Ovary (tissue), 9 donors: Measurements from ENCODE around the gene KIF26A. TPM values are rescaled to one million over a fixed set of nuclear protein-coding genes. Genes with fewer than 3 reads are reported as not detected.
A peak's percentile ranks its signal among the peaks of the same experiment; 100 is the strongest.

Experiments used
- DNase-seq, 5 donors: peaks; one replicate each; pipeline ENCODE4 v3.0.0-alpha.2; 2019 to 2020
- H3K27ac ChIP-seq, 2 donors: fragments of 200-600 bp; one replicate each; pipeline versions ENCODE4 v1.5.1 to v1.8.0; 2019 to 2022
- H3K27me3 ChIP-seq: fragments of 200-600 bp; one replicate; pipeline ENCODE4 v1.8.0; 2022
- H3K36me3 ChIP-seq: fragments of 200-600 bp; sonication (generic); one replicate; pipeline ENCODE4 v1.5.1; 2019
- H3K4me1 ChIP-seq: one replicate; pipeline ENCODE4 v1.8.1; 2013; ENCODE audit warnings: mild to moderate bottlenecking, moderate library complexity; ENCODE audit not compliant: insufficient read depth
- H3K4me3 ChIP-seq: fragments of 200-600 bp; sonication (generic); one replicate; pipeline ENCODE4 v1.5.1; 2017
- H3K9me3 ChIP-seq, 2 donors: fragments of 200-600 bp in 1 of 2; sonication (generic) in 1 of 2; one replicate each; pipeline versions ENCODE4 v1.5.1 to v1.8.1; 2013 to 2019; ENCODE audit warnings: mild to moderate bottlenecking in 1 of 2, moderate library complexity in 1 of 2
- EP300 ChIP-seq: sonication (generic); formaldehyde crosslinking; IDR thresholded peaks from one replicate; pipeline ENCODE4 v1.6.1; 2017; ENCODE audit warnings: antibody characterized with exemption
- POLR2A ChIP-seq: fragments of 450-650 bp; IDR thresholded peaks from one replicate; pipeline ENCODE4 v1.6.1; 2017; ENCODE audit warnings: antibody characterized with exemption, mild to moderate bottlenecking, moderate library complexity
- WGBS, 3 donors: extraction: QIAGEN DNeasy Blood & Tissue Kit in 1 of 3; methylation state at CpG; one replicate each; pipeline versions ENCODE4 v1.1.5 to v1.1.7; 2013 to 2017; 5-methylcytosine and 5-hydroxymethylcytosine counted together
- intact Hi-C, 4 donors: fragments of 100-400 bp; cut with DNase I; formaldehyde crosslinking; loops; one replicate each; pipeline versions ENCODE4 v1.11.0 to v1.15.1; 2022 to 2023
- polyA plus RNA-seq, 2 donors: library from polyadenylated mRNA; stranded (reverse); fragments of 200-250 nt in 1 of 2; fragments of 350-450 nt in 1 of 2; fragmentation: Illumina TruSeq in 1 of 2; extraction: RNeasy Lipid Tissue Mini Kit (QIAGEN cat#74804) in 1 of 2; gene quantifications; one replicate each; pipeline ENCODE4 v1.2.3, GENCODE V29; 2013 to 2014
- total RNA-seq, 7 donors: library from RNA; depleted of rRNA in 2 of 7; stranded (reverse); fragments of >200 nt in 2 of 7; fragmentation: NEBNext Ultra II Directional in 3 of 7; extraction: Animal tissue kit (Norgen Biotek cat#: 25700) in 3 of 7; gene quantifications; one replicate each; pipeline versions ENCODE4 v1.1.0 to v1.2.4, GENCODE V29; 2016 to 2023
- TF ChIP-seq, protein P1 (sequence below), 3 donors: fragments of 450-650 bp in 2 of 3; fragments of 200-600 bp in 1 of 3; IDR thresholded peaks; one replicate each; pipeline versions ENCODE4 v1.5.1 to v1.8.0; 2016 to 2022; ENCODE audit warnings: antibody characterized with exemption in 3 of 3, mild to moderate bottlenecking in 1 of 3
- donor health status: DM: no; HTN: no; CAD: no; lungs with moderate emphysema.
- donor health status: DM: no; HTN: no; CAD: no.
- donor health status: Bipolar disorder and iron deficiency.
- donor health status: DM: yes; HTN: yes; CAD: no.
- donor health status: DM: no; HTN: no; CAD: no.
- donor health status: DM: yes; HTN: yes; CAD: no.

Gene KIF26A
- total and polyA plus RNA-seq, 9 donors: 0.32 to 16.8 (median 5.8) TPM

DNA sequence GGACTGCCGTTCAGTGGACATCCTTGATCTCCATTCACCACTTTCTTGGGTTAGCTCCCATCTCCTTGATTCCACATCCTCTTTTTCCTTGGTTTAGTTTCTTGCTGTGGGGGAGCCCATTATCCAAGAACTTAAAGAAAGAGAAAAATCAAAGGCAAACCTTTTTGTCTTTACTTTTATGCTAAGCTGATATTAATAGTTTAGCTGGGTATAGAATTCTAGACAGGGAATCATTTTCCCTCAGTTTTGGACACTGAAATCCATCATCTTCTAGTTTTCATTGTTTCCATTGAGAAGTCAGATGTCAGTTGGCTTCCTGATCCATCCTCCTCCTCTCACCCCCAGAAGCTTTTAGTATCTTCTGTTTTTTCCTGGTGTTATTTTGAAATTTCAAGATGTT lies 8.8 kb upstream of the KIF26A start:
- Histone ChIP-seq H3K9me3 (peaks cover 0 to 2% of the 10 kb centered on the region in 2 donors), H3K36me3 (no peaks in the 10 kb centered on the region), H3K27me3 (no peaks in the 10 kb centered on the region), H3K4me1 (no peaks in the 10 kb centered on the region), H3K27ac (no peak overlapping the region), H3K4me3 (no peak overlapping the region)
- 91 to 96% (median 95%) methylated on average over 1 of the region's 1 CpG for WGBS, 3 donors
- intact Hi-C loops: no loop called here
- no peak for DNase-seq
- TF ChIP-seq EP300 (no peak), POLR2A (no peak)
- TF ChIP-seq, protein P1, sequence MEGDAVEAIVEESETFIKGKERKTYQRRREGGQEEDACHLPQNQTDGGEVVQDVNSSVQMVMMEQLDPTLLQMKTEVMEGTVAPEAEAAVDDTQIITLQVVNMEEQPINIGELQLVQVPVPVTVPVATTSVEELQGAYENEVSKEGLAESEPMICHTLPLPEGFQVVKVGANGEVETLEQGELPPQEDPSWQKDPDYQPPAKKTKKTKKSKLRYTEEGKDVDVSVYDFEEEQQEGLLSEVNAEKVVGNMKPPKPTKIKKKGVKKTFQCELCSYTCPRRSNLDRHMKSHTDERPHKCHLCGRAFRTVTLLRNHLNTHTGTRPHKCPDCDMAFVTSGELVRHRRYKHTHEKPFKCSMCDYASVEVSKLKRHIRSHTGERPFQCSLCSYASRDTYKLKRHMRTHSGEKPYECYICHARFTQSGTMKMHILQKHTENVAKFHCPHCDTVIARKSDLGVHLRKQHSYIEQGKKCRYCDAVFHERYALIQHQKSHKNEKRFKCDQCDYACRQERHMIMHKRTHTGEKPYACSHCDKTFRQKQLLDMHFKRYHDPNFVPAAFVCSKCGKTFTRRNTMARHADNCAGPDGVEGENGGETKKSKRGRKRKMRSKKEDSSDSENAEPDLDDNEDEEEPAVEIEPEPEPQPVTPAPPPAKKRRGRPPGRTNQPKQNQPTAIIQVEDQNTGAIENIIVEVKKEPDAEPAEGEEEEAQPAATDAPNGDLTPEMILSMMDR (IDR thresholded peaks at IDR 0.05): no peak

DNA sequence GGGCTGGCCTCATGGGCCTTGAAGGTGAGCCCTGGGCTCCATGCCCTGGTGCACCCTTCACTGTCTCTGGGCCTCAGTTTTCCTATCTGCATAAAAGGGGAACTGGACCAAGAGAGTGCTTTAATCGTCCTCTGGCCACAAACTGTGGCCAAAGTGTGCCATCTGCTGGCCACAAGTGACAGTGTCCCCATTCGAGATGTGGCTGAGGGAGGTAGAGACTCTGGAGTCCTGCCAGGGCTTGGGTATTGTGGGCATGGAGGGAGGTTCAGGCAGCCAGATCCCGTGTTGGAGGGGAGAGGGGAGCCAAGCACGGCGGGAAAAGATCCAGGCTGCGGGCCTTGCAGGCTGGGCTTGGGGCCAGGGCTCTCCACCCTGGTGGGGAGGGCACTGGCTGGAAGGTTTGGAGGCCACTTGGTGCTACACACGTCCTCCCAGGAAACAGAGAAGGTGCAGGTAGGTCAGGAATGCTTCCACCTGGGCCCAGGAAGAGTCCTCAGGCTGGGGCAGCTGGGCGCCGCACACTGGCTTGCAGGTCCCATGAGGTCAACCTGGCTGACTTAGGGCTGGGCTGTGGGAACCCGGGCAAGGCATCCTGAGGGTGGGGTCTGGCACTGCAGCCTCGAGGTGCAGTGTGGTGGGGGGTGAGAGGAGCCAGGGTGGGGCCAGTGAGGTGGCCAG lies 7.3 kb upstream of the KIF26A start:
- Histone ChIP-seq H3K36me3 (no peaks in the 10 kb centered on the region), H3K9me3 (no peaks in the 10 kb centered on the region), H3K27ac (no peak overlapping the region), H3K4me3 (no peak overlapping the region), H3K27me3 (no peaks in the 10 kb centered on the region), H3K4me1 (no peaks in the 10 kb centered on the region)
- DNase-seq: peak in 4 of 5 donors; percentile 23 to 56 (median 42)
- TF ChIP-seq, protein P1 (IDR thresholded peaks at IDR 0.05): peak in 1 of 3 donors; percentile 18
- TF ChIP-seq POLR2A: no peak
- intact Hi-C loops: loop anchor here in 3 of 4 donors (5.0 to 10.0 kb wide), 3 partner anchors 49 to 214 kb away; no protein-coding TSS in a partner anchor
- WGBS, 3 donors: 19 to 23% (median 19%) methylated on average over 11 of the region's 11 CpGs

DNA sequence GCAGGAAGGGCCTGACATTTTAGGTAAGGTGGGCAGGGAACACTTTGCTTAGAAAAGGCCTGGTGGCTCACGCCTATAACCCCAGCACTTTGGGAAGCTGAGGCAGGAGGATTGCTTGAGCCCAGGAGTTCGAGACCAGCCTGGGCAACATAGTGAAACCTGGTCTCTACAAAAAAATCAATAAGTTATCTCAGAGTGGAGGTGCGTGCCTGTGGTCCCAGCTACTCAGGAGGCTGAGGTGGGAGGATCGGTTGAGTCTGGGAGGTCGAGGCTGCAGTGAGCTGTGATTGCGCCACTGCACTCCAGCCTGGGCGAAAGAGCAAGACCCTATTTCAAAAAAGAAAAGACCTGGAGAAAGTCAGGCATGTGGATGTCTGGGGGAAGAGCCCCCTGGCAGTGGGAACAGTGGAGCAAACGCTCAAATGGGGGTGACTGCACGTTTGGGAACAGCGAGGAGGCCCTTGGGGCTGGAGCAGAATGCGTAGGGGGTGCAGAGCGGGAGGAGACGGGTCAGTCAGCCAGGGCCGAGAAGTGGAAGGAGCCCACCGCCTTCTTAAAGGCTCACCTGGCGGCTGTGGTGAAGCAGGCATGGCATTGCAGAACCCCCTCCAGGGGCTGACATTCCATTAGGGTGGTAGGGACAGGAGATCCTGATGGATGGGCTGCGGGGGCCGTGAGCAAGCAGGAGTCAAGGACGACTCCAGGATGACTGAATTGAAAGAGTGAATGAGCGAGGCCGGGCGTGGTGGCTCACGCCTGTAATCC lies 6.2 kb upstream of the KIF26A start:
- WGBS, 3 donors: 63 to 69% (median 67%) methylated on average over 23 of the region's 23 CpGs
- H3K4me1 ChIP-seq: peaks cover 8% of the 10 kb centered on the region
- no peaks in the 10 kb centered on the region for H3K9me3 ChIP-seq
- no peak for TF ChIP-seq POLR2A
- TF ChIP-seq, protein P1 (IDR thresholded peaks at IDR 0.05): no peak
- no peak for TF ChIP-seq EP300
- no peaks in the 10 kb centered on the region for H3K36me3 ChIP-seq
- peak in 1 of 5 donors; percentile 2 for DNase-seq
- intact Hi-C loops: loop anchor here in 3 of 4 donors (5.0 to 10.0 kb wide), 3 partner anchors 50 to 213 kb away; no protein-coding TSS in a partner anchor
- H3K4me3 ChIP-seq: no peak overlapping the region
- no peak overlapping the region for H3K27ac ChIP-seq
- no peaks in the 10 kb centered on the region for H3K27me3 ChIP-seq

DNA sequence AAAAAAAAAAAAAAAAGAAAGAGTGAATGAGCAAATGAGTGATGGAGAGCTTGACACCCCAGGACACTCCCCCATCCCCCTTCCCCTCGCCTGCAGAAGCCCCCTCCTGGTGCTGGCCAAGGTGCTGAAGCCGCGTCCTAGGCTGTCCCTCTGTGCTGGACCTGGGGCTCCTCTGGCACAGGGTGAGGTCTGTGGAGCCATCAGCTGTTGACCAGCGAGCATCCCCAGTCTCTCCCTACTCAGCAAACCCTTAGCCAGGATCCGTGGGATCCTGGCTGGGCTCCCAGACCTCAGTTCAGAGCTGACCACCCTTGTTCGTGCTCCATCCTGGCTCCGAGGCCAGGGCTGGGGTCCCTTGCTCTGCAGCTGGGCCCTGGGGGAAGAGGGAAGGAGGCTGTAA lies 5.4 kb upstream of the KIF26A start:
- Histone ChIP-seq H3K27me3 (no peaks in the 10 kb centered on the region), H3K4me3 (no peak overlapping the region), H3K9me3 (no peaks in the 10 kb centered on the region), H3K36me3 (no peaks in the 10 kb centered on the region), H3K27ac (no peak overlapping the region), H3K4me1 (peaks cover 12% of the 10 kb centered on the region)
- TF ChIP-seq EP300: no peak
- TF ChIP-seq, protein P1 (IDR thresholded peaks at IDR 0.05): no peak
- no peak for TF ChIP-seq POLR2A
- peak in 2 of 5 donors; percentile 2 to 9 for DNase-seq
- intact Hi-C loops: loop anchor here in 3 of 4 donors (5.0 to 10.0 kb wide), 3 partner anchors 51 to 212 kb away; no protein-coding TSS in a partner anchor
- 4 to 23% (median 12%) methylated on average over 7 of the region's 7 CpGs for WGBS, 3 donors
